K562 (cell line): ENCODE results near the gene ZBTB38. TPM values are rescaled to one million over a fixed set of nuclear protein-coding genes. Genes with fewer than 3 reads are reported as not detected.

Experiments
- CHD1 ChIP-seq: fragments of 200-600 bp; sonication (generic); IDR thresholded peaks from one replicate; pipeline ENCODE4 v1.6.1; 2012; ENCODE audit warnings: mild to moderate bottlenecking, moderate library complexity, low read length, inconsistent platforms
- GABPB1 ChIP-seq: sonication (generic); formaldehyde crosslinking; IDR thresholded peaks from 2 replicates; pipeline ENCODE4 v1.8.0; 2022; ENCODE audit warnings: mild to moderate bottlenecking, missing genetic modification reagents
- GTF2F1 ChIP-seq: IDR thresholded peaks from 2 replicates; pipeline ENCODE4 v1.6.1; 2011; ENCODE audit warnings: low read depth, low read length, improper control_type of control experiment
- HDAC1 ChIP-seq, 2 experiments: fragments of 450-650 bp; IDR thresholded peaks; 2 replicates each; pipeline ENCODE4 v1.6.1; 2016 to 2017; ENCODE audit warnings: inconsistent platforms in 1 of 2, mild to moderate bottlenecking in 1 of 2, moderate library complexity in 1 of 2
- MED1 ChIP-seq: sonication (generic); formaldehyde crosslinking; IDR thresholded peaks from 2 replicates; pipeline ENCODE4 v1.8.1; 2023; ENCODE audit warnings: missing genetic modification reagents, borderline replicate concordance
- MEF2D ChIP-seq: conservative IDR thresholded peaks from 2 replicates; pipeline ENCODE4 v1.6.1; 2016; ENCODE audit warnings: low read depth, missing genetic modification characterization, missing compliant biosample characterization
- NONO ChIP-seq, 2 experiments: fragments of 200-400 bp in 1 of 2; fragments of 450-650 bp in 1 of 2; formaldehyde crosslinking in 1 of 2; IDR thresholded peaks; 2 replicates each; pipeline ENCODE4 v1.6.1; 2017; ENCODE audit warnings: low read depth in 2 of 2, mild to moderate bottlenecking in 2 of 2, moderate library complexity in 2 of 2, low read length in 1 of 2
- NR2C2 ChIP-seq, 2 experiments: fragments of 200-800 bp in 1 of 2; sonication (Bioruptor generic) in 1 of 2; sonication (generic) in 1 of 2; formaldehyde crosslinking in 1 of 2; IDR thresholded peaks; 2 replicates each; pipeline versions ENCODE4 v1.6.1 to v1.8.0; 2016 to 2022; ENCODE audit warnings: mild to moderate bottlenecking in 1 of 2, missing compliant biosample characterization in 1 of 2, missing genetic modification characterization in 1 of 2, missing genetic modification reagents in 1 of 2
- PCBP1 ChIP-seq: fragments of 200-400 bp; formaldehyde crosslinking; IDR thresholded peaks from 2 replicates; pipeline ENCODE4 v1.6.1; 2018; ENCODE audit warnings: mild to moderate bottlenecking, low read depth, low read length; ENCODE audit not compliant: poor library complexity, severe bottlenecking
- TEAD4 ChIP-seq, 2 experiments: sonication (generic) in 1 of 2; formaldehyde crosslinking in 1 of 2; IDR thresholded peaks; 2 replicates each; pipeline versions ENCODE4 v1.6.1 to v1.8.0; 2012 to 2022; ENCODE audit warnings: borderline replicate concordance in 1 of 2, inconsistent platforms in 1 of 2, low read length in 1 of 2, mild to moderate bottlenecking in 1 of 2, missing genetic modification reagents in 1 of 2
- ZBTB7A ChIP-seq: IDR thresholded peaks from 2 replicates; pipeline ENCODE4 v1.6.1; 2011; ENCODE audit warnings: low read depth, mild to moderate bottlenecking, low read length, moderate library complexity, borderline replicate concordance; ENCODE audit not compliant: control insufficient read depth
- ZFP36 ChIP-seq: fragments of 150-350 bp; IDR thresholded peaks from 2 replicates; pipeline ENCODE4 v1.6.1; 2018; ENCODE audit warnings: low read length, low read depth; ENCODE audit not compliant: partially characterized antibody
- ZNF134 ChIP-seq: fragments of 250-450 bp; sonication (Bioruptor Pico); conservative IDR thresholded peaks from 2 replicates; pipeline ENCODE4 v1.4.0; 2020
- ZSCAN32 ChIP-seq: fragments of 450-650 bp; formaldehyde crosslinking; IDR thresholded peaks from 2 replicates; pipeline ENCODE4 v1.4.0; 2020; ENCODE audit warnings: mild to moderate bottlenecking, moderate library complexity
- polyA plus RNA-seq, 8 experiments: library from polyadenylated mRNA; depleted of rRNA in 4 of 8; stranded (reverse) in 5 of 8; unstranded in 3 of 8; fragments of >200 nt; fragmentation: Nextera tagmentation in 2 of 8; fragmentation: Illumina TruSeq in 1 of 8; extraction: Ambion mirVana in 2 of 8; extraction: Trizol in 1 of 8; gene quantifications; 2 replicates each; pipeline versions ENCODE4 v1.2.1 to v1.2.3, GENCODE V29; 2011 to 2014; ENCODE audit warnings: inconsistent platforms in 1 of 8, missing spikeins in 1 of 8
- total RNA-seq, 7 experiments: library from RNA; depleted of rRNA in 6 of 7; stranded (reverse); fragments of >200 nt in 6 of 7; fragmentation: Illumina TruSeq in 2 of 7; extraction: Trizol in 2 of 7; gene quantifications; 2 replicates each; pipeline versions ENCODE4 v1.2.1 to v1.2.3, GENCODE V29; 2011 to 2021; ENCODE audit warnings: low replicate concordance in 1 of 7
- TF ChIP-seq, protein P1 (sequence below): fragments of 250-450 bp; sonication (Bioruptor Pico); IDR thresholded peaks from 2 replicates; pipeline ENCODE4 v1.8.0; 2022; ENCODE audit warnings: inconsistent platforms
- TF ChIP-seq, protein P2 (sequence below): fragments of 450-650 bp; formaldehyde crosslinking; IDR thresholded peaks from 2 replicates; pipeline ENCODE4 v1.4.0; 2022; ENCODE audit warnings: mild to moderate bottlenecking, moderate library complexity
- TF ChIP-seq, protein P3 (sequence below), 2 experiments: IDR thresholded peaks; 2 replicates each; pipeline ENCODE4 v1.6.1; 2011; ENCODE audit warnings: borderline replicate concordance in 1 of 2, control low read depth in 1 of 2, low read depth in 1 of 2, low read length in 1 of 2, mild to moderate bottlenecking in 1 of 2, mixed read lengths in 1 of 2, moderate library complexity in 1 of 2; ENCODE audit not compliant: insufficient read depth in 1 of 2, insufficient read length in 1 of 2, poor library complexity in 1 of 2, severe bottlenecking in 1 of 2; ENCODE audit errors: extremely low read depth in 1 of 2
- TF ChIP-seq, protein P4 (sequence below): fragments of 450-650 bp; IDR thresholded peaks from 2 replicates; pipeline ENCODE4 v1.6.1; 2014; ENCODE audit warnings: low read depth, mild to moderate bottlenecking, moderate library complexity, borderline replicate concordance
- TF ChIP-seq, protein P5 (sequence below), 2 experiments: fragments of 250-450 bp in 1 of 2; fragments of 450-650 bp in 1 of 2; sonication (Bioruptor Pico) in 1 of 2; IDR thresholded peaks; 2 replicates each; pipeline versions ENCODE4 v1.6.1 to v1.8.0; 2016 to 2021; ENCODE audit warnings: mild to moderate bottlenecking in 2 of 2, moderate library complexity in 2 of 2, missing compliant biosample characterization in 1 of 2, missing genetic modification characterization in 1 of 2

ZBTB38 gene
- total and polyA plus RNA-seq, 9 of the 15 experiments (the other 6 are each of a cell fraction or from before 2014, with no cell fraction given), result 12.1 to 39.4 (median 22.9) TPM

DNA sequence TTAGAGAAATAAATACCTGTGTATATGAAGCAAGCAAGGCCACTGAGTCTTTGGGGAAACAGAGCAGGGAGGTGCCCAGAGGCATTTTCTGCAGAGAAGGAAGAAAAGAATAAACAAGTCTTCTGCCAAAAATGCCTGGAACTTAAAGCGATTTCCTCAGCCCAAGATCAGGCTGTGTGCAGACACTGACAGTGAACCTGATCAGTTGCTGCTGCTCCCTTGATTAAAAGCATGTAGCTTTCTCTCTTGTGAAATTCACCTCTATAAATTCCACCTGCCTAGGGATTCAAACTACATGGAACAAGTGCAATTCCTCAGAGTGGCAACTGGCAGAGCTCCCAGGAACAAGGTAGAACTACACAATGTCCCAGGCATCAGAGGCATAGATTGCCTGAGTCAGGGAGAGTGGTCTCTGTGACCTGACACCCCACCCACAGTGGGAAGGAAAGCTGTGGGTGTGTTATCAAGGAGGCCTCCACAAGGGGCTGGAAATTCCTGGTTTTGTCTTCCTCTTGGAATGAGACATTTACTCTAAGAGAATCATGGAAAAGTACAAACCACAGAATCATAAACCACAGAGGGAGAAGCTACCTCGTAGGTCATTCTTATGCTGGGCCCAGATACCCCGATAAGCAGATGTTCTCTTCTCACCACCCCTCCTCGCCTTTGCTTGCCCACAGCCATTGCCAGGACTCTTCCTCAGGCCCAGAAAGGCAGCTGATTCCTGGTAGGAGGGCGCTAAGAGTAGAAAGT, 1.8 kb upstream of the ZBTB38 start (continued):
- TF ChIP-seq, protein P1, sequence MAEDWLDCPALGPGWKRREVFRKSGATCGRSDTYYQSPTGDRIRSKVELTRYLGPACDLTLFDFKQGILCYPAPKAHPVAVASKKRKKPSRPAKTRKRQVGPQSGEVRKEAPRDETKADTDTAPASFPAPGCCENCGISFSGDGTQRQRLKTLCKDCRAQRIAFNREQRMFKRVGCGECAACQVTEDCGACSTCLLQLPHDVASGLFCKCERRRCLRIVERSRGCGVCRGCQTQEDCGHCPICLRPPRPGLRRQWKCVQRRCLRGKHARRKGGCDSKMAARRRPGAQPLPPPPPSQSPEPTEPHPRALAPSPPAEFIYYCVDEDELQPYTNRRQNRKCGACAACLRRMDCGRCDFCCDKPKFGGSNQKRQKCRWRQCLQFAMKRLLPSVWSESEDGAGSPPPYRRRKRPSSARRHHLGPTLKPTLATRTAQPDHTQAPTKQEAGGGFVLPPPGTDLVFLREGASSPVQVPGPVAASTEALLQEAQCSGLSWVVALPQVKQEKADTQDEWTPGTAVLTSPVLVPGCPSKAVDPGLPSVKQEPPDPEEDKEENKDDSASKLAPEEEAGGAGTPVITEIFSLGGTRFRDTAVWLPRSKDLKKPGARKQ, result no peak
- TF ChIP-seq ZBTB7A (0 out of 2 replicates have a peak, but pooled peaks have one; percentile 18), GABPB1 (no peak), MEF2D (0 out of 2 replicates have a peak, but pooled peaks have one; percentile 54), ZSCAN32 (CRISPR knock-in tag) (no peak), MED1 (no peak), NONO (IDR thresholded peaks at IDR 0.05; ENCODE audit: low read depth in 2 of 2, low read length in 1 of 2) (no peak), HDAC1 (IDR thresholded peaks at IDR 0.05) (no peak), ZNF134 (CRISPR knock-in tag) (peak; percentile 28; the same call in 1 of the 2 replicates), CHD1 (no peak), TEAD4 (IDR thresholded peaks at IDR 0.05; ENCODE audit: low read length) (peak; percentile 54), TEAD4 (CRISPR knock-in tag; IDR thresholded peaks at IDR 0.05; ENCODE audit: borderline replicate concordance) (no peak), GTF2F1 (no peak), ZFP36 (no peak), NR2C2 (CRISPR knock-in tag; IDR thresholded peaks at IDR 0.05) (no peak), NR2C2 (tag; IDR thresholded peaks at IDR 0.05) (no peak), PCBP1 (no peak)
- TF ChIP-seq, protein P2, sequence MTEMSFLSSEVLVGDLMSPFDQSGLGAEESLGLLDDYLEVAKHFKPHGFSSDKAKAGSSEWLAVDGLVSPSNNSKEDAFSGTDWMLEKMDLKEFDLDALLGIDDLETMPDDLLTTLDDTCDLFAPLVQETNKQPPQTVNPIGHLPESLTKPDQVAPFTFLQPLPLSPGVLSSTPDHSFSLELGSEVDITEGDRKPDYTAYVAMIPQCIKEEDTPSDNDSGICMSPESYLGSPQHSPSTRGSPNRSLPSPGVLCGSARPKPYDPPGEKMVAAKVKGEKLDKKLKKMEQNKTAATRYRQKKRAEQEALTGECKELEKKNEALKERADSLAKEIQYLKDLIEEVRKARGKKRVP (CRISPR knock-in tag), result peak; percentile 19; the same call in 1 of the 2 replicates
- TF ChIP-seq, protein P3, sequence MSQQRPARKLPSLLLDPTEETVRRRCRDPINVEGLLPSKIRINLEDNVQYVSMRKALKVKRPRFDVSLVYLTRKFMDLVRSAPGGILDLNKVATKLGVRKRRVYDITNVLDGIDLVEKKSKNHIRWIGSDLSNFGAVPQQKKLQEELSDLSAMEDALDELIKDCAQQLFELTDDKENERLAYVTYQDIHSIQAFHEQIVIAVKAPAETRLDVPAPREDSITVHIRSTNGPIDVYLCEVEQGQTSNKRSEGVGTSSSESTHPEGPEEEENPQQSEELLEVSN (IDR thresholded peaks at IDR 0.05; ENCODE audit: borderline replicate concordance in 1 of 2, extremely low read depth in 1 of 2, insufficient read depth in 1 of 2, insufficient read length in 1 of 2, low read depth in 1 of 2, low read length in 1 of 2, poor library complexity in 1 of 2, severe bottlenecking in 1 of 2), result no peak
- TF ChIP-seq, protein P4, sequence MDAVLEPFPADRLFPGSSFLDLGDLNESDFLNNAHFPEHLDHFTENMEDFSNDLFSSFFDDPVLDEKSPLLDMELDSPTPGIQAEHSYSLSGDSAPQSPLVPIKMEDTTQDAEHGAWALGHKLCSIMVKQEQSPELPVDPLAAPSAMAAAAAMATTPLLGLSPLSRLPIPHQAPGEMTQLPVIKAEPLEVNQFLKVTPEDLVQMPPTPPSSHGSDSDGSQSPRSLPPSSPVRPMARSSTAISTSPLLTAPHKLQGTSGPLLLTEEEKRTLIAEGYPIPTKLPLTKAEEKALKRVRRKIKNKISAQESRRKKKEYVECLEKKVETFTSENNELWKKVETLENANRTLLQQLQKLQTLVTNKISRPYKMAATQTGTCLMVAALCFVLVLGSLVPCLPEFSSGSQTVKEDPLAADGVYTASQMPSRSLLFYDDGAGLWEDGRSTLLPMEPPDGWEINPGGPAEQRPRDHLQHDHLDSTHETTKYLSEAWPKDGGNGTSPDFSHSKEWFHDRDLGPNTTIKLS, result no peak
- TF ChIP-seq, protein P5, sequence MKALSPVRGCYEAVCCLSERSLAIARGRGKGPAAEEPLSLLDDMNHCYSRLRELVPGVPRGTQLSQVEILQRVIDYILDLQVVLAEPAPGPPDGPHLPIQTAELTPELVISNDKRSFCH (CRISPR knock-in tag; IDR thresholded peaks at IDR 0.05), result no peak
- TF ChIP-seq, protein P5 (tag; IDR thresholded peaks at IDR 0.05), result no peak
